VCaP (cell line): ENCODE measurements around the gene POLR1A.

Source experiments
- H3K27ac ChIP-seq: fragments of 450-650 bp; 2 replicates; pipeline ENCODE4 v1.5.1; 2017
- TF ChIP-seq, protein P1 (sequence below): fragments of 450-650 bp; conservative IDR thresholded peaks from 2 replicates; pipeline ENCODE4 v1.5.1; 2017; ENCODE audit warnings: mild to moderate bottlenecking, moderate library complexity

The POLR1A gene

DNA sequence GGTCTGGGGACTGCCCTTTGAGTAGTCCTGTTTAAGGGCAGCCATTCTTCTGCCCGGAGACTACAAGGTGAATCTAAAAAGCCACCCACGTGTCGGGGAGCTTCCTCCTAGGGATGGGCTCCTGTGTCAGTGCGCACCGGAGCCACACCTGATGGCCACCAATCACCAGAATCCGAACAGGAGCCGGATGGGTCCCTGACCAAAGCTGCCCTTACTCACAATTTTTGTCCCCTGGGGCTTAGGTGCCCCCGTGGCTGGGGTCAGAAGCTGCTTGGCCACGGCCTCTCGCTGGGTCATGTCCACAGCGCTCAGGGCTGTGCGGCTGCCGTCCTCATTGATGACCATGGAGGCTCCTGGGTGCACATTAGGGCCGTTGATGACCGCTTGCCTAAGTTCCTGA lies 30.9 kb downstream of the POLR1A start:
- TF ChIP-seq, protein P1, sequence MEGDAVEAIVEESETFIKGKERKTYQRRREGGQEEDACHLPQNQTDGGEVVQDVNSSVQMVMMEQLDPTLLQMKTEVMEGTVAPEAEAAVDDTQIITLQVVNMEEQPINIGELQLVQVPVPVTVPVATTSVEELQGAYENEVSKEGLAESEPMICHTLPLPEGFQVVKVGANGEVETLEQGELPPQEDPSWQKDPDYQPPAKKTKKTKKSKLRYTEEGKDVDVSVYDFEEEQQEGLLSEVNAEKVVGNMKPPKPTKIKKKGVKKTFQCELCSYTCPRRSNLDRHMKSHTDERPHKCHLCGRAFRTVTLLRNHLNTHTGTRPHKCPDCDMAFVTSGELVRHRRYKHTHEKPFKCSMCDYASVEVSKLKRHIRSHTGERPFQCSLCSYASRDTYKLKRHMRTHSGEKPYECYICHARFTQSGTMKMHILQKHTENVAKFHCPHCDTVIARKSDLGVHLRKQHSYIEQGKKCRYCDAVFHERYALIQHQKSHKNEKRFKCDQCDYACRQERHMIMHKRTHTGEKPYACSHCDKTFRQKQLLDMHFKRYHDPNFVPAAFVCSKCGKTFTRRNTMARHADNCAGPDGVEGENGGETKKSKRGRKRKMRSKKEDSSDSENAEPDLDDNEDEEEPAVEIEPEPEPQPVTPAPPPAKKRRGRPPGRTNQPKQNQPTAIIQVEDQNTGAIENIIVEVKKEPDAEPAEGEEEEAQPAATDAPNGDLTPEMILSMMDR = no peak
- H3K27ac ChIP-seq = peak overlapping the region; percentile 52; the same call in 1 of the 2 replicates

DNA sequence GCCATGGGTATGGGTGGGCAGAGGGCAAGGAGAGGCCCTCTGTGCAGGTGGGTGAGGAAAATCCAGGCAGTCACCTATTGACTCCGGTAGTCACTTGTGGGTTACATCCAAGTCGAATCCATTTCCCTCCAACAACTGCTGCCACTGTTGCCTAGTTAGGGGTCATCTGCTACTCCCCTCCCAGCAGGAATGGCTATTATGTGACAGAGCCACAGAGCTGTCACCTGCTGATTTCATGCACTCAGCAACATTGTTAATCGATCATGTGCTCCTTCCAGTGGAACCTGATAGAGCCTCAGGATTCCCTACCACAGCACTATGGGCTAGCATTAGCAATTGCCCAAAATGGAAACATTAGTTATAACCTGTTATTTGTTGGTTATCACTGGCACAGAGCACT lies 31.4 kb downstream of the POLR1A start:
- TF ChIP-seq, protein P1 = no peak
- H3K27ac ChIP-seq = peak overlapping the region; percentile 73; the same call in 1 of the 2 replicates

DNA sequence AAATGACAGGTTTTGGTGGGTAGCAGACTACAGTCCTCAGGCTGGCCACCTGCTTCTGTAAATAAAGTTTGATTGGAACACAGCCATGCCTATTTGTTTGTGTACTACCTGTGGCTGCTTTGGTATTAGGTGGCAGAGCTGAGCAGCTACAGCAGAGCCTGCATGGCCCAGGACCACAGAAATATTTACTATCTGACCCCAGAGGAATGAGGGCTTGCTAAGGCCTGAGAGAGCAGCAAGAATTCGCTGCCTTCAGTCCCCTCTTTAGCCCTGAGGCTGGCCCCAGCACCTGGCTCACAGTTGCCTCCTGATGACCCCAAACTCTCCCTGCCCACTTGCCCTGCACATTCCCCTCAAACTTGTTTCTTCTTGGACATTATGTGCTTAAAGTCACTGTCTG lies 32.5 kb downstream of the POLR1A start:
- TF ChIP-seq, protein P1 = no peak
- peak overlapping the region; percentile 73 for H3K27ac ChIP-seq

DNA sequence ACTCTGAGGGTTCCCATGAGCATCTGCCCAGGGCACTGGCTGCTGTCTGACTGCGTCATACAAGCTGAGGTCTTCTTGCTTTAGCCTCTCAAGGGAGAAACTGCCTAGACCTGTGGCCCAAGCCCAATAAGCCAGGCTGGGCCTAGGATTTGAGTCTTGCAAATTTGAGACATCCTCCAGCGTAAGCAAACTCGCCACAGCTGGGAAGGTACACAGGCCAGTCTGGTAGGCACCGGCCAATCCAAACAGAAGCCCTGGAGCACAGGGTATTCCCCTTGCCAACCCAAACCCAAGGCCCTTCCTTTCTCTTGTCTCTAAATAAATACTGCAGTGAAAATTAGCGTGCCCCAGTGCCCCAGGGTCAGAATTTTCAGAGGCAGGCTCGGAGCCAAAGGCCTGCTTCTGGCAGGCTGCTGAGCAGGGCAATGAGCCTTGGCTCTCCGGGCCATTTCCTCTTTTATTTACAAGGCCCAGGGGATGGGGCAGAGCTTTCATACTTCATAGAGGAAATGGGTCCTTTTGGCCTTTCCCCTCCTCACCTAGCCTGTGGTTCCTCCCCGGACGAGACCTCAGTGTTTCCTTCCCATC lies 33.3 kb downstream of the POLR1A start:
- peak overlapping the region; percentile 73 for H3K27ac ChIP-seq
- TF ChIP-seq, protein P1 = no peak

DNA sequence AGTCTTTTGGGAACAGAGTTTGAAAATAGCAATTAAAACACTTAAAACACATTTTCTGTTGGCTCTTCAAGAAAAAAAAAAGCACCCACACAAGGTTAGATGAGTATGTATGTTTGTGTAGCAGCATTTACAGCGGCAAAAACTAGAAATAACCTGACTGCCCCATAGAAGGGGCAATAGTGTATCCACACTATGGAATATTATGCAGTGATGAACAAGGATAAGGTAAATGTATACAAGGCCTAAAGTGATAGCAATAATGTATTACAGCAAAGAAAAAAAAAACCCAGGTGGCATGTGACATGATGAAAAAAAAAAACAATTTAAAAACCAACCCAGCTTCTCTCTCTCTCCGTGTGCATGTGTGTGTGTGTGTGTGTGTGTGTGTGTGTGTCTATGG lies 34.8 kb downstream of the POLR1A start:
- TF ChIP-seq, protein P1 = no peak

DNA sequence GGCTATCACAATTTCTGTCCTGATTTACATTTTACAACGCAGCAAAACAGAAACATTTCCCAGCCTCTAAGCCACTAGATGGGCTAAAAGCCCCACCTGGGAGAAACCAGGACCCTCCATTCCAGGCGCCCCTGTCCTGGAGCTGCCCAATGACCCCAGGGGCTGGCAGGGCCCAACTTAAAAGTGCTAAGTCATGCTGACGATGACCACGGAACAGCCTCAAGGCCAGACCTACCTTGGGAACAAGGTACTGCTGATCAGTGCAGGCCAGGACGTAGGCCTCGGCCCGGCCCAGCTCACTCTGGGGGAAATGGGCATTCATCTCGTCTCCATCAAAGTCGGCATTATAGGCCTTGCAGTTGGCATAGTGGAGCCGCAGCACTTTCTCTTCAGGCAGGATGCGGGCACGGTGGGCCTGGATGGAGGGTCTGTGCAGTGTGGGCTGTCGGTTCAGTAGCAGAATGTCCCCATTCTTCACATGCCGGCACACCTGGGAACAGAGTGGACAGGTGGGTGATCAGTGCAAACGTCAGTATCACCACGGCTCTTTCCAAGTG lies 35.8 kb downstream of the POLR1A start:
- no peak overlapping the region for H3K27ac ChIP-seq
- TF ChIP-seq, protein P1 = no peak

More for the DNA sequence above, 34.8 kb downstream of the POLR1A start:
- peak overlapping the region; percentile 73 for H3K27ac ChIP-seq

DNA sequence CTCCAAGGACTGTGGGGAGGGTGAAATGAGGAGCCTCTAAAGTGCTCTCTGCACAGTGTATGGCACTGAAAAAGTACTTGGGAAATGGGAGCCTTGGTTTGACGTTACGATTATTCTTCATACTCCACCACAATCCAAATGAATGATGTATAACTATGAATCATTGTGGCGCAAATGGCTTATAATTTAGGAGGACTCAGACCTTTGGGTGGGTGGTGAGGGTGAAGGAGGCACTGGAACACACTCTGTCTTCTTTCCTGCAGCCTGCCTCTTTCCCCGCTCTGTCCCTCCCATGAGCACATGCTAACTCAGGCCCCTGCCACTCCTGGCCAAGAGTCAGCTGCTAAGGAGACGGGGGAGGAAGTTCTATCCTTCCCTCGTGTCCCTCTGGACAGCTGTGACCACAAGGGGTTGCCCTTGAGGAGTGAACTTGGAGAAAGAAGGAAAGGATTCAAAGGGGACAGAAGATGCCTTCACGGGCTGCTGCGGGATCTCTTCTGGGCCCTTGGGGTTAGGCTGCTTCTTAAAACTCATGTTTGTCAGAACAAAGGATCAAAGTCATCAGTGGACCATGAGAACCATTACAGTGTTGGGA lies 36.5 kb downstream of the POLR1A start:
- H3K27ac ChIP-seq = no peak overlapping the region
- TF ChIP-seq, protein P1 = no peak
